Measurements from ENCODE around the gene CORIN. TPM values are rescaled to one million over a fixed set of nuclear protein-coding genes. Genes with fewer than 3 reads are reported as not detected.

CORIN gene, protein sequence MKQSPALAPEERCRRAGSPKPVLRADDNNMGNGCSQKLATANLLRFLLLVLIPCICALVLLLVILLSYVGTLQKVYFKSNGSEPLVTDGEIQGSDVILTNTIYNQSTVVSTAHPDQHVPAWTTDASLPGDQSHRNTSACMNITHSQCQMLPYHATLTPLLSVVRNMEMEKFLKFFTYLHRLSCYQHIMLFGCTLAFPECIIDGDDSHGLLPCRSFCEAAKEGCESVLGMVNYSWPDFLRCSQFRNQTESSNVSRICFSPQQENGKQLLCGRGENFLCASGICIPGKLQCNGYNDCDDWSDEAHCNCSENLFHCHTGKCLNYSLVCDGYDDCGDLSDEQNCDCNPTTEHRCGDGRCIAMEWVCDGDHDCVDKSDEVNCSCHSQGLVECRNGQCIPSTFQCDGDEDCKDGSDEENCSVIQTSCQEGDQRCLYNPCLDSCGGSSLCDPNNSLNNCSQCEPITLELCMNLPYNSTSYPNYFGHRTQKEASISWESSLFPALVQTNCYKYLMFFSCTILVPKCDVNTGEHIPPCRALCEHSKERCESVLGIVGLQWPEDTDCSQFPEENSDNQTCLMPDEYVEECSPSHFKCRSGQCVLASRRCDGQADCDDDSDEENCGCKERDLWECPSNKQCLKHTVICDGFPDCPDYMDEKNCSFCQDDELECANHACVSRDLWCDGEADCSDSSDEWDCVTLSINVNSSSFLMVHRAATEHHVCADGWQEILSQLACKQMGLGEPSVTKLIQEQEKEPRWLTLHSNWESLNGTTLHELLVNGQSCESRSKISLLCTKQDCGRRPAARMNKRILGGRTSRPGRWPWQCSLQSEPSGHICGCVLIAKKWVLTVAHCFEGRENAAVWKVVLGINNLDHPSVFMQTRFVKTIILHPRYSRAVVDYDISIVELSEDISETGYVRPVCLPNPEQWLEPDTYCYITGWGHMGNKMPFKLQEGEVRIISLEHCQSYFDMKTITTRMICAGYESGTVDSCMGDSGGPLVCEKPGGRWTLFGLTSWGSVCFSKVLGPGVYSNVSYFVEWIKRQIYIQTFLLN
- 0.31 TPM in 1 of 2 replicates, not detected in the other for polyA plus RNA-seq (2014; cell fraction: cytosol; rRNA removed)
- 0.15 and 0.47 TPM in 2 replicates for polyA plus RNA-seq (2014; cell fraction: nucleus; rRNA removed)

DNA sequence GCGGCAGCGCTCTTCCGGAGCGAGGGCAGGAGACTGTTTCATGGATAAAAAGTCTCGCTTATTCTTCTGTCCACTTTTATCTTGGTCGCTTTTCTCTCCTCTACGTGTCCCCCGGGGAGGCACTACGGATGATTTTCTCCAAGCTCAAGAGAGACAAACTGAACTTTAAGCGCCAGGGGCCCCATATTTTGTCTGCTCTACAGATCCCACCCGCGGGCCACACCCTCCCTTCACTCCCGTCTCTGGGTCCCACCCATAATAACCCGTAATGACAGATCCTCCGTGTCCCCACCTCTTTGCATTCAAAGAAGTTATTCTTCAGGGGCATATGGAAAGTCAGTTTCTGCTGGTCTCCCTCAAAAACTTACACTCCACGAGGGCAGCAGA lies at the start of gene CORIN:
CORIN (minus strand) TSS at position 160 of the 387 bp plus-strand sequence; CDS start at position 42, 118 bp downstream.
- no peak for DNase-seq (ENCODE audit: low spot score)

- no peak for DNase-seq (ENCODE audit: low spot score)
Observed at GRCh38 chr4:47882228-47882627, 44.4 kb upstream of the CORIN start.

GRCh38 chr4:47879458-47879857 lies 41.6 kb upstream of the CORIN start:
- DNase-seq (ENCODE audit: low spot score) = no peak

GRCh38 chr4:47876784-47877546 lies 39.1 kb upstream of the CORIN start:
- no peak for DNase-seq (ENCODE audit: low spot score)

- DNase-seq (ENCODE audit: low spot score) = peak; percentile 39
Observed at GRCh38 chr4:47876310-47876709, 38.4 kb upstream of the CORIN start.

DNA sequence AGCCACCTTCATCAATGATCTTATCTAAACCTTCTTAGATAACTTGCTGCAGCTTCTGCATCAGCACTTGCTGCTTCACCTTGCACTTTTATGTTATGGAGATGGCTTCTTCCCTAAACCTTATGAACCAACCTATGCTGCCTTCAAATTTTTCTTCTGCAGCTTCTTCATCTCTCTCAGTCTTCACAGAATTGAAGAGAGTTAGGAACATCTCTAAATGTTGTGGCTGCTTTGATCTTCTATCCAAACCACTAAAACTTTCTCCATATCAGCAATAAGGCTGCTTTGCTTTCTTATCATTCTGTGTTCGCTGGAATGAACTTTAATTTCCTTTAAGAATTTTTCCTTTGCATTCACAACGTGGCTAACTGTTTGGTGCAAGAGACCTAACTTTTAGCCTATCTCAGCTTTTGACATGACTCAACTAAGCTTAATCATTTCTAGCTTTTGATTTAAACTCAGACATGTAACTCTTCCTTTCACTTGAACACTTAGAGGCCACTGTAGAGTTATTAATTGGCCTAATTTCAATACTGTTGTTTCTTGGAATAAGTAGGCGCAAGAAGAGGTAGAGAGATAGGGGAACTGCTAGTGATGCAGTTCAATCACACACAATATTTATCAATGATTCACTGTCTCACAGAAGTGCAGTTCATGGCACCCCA lies 36.1 kb upstream of the CORIN start:
- no peak for DNase-seq (ENCODE audit: low spot score)

GRCh38 chr4:47863486-47863885 lies 25.6 kb upstream of the CORIN start:
- no peak for DNase-seq (ENCODE audit: low spot score)

DNA sequence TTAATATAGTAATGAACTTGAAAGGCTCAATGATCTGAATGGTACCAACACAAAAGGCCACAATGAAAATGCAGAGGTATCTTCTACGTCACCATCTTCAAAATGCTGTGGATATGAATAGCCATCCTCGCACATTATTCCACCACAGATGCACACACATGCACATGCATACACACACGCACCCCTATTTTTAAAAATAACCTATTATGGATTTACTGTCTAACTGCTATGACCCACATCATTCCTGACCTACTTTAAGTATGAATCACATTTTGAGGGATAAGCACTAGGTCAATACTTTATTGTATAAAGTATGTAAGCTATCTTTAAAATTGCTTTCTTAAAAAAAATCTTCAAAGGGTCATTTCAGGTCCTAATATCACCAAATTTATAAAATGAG lies 24.4 kb upstream of the CORIN start:
- DNase-seq (ENCODE audit: low spot score) = no peak

GRCh38 chr4:47860305-47860704 lies 22.4 kb upstream of the CORIN start:
- no peak for DNase-seq (ENCODE audit: low spot score)

DNA sequence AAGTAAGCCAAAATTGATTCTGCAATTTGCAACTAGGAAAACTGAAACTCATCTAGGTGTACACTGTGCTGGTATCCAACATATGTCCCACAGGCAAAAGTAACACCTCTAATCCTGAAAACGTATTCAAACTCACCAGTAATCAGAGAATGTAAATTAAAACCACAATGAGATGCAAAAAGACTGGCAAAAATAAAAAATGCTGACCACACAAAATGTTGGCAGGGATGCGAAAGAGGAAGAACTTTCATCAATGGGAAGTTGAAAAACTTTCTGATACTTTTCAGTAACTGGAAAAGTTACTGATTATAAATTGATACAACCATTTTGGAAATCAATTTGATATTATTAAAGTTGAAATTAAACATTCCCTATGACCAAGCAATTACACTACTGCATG lies 20.1 kb upstream of the CORIN start:
- no peak for DNase-seq (ENCODE audit: low spot score)

DNA sequence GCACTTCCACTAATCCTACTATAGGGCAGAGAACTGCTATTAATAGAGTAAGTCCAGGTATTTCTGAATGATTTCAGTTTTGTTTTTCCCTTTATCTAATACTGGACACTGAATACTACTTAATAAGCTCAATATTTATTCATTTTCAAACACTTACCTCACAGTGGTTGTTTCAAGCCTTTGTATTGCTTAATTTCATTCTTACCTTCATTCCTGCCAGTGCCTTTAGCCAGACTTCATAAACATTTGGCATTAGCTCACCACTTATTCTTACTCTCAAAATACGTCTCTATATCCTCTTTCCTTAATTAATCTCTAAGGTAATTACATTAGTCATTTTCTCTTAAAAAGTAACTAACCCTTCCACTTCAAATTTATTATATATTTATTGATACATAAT lies 18.8 kb upstream of the CORIN start:
- DNase-seq (ENCODE audit: low spot score) = no peak

- DNase-seq (ENCODE audit: low spot score) = no peak
Observed at GRCh38 chr4:47855350-47855749, 17.5 kb upstream of the CORIN start.

DNA sequence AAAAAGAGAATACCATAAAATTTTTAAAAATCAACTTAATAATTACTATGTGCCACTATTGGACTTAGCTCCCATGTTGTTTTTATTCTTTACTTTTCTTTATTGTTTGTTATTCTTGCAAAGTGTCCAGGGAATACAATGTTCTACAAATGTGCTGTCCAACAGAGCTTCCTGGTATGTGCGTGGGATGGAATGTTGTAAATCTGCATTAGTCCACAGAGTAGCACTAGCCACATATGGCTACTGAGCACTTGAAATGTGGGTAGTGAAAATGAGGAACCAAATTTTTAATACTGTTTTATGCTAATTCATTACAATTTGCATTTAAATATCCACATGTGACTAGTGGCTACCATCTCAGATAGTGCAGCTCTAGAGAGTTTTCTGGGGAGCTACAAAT lies 14.3 kb upstream of the CORIN start:
- DNase-seq (ENCODE audit: low spot score) = no peak

DNA sequence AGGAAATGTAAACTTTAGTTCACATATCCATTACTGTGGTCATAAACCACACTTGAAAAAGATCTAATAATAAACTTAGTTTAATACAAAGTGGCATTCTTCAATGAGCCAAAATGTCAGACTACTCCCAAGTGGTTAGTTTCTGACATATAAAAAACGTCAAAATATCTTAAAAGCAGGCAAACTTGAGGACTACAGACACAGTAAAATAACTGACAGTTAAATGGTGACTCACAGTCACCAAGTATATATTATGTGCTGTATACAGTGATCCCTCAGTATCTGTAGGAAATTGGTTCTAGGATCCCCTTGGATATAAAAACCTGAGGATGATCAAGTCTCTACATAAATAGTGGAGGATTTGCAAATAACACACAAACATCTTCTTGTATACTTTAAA lies 11.6 kb upstream of the CORIN start:
- DNase-seq (ENCODE audit: low spot score) = no peak

GRCh38 chr4:47848041-47848440 lies 10.2 kb upstream of the CORIN start:
- no peak for DNase-seq (ENCODE audit: low spot score)

DNA sequence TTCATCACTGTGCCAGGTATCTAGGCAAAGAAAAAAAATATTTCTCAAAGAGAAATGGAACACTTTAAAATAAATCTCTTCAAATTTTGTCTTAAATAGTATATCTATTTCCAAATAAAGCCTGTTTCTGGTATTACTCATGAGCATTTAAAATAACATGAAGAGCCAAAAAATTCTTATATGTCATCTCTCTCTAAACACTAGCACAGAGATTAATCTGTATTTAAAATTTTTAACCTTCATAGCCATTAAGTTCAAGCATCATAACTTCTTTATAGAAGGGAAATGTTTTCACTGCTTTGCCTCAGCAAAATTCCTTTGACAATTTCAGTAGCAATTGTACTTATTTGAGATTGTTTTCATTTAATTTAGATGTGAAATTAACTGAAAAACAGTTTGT lies 5.1 kb upstream of the CORIN start:
- no peak for DNase-seq (ENCODE audit: low spot score)

- no peak for DNase-seq (ENCODE audit: low spot score)
Observed at GRCh38 chr4:47840291-47840690, 2.4 kb upstream of the CORIN start.

DNA sequence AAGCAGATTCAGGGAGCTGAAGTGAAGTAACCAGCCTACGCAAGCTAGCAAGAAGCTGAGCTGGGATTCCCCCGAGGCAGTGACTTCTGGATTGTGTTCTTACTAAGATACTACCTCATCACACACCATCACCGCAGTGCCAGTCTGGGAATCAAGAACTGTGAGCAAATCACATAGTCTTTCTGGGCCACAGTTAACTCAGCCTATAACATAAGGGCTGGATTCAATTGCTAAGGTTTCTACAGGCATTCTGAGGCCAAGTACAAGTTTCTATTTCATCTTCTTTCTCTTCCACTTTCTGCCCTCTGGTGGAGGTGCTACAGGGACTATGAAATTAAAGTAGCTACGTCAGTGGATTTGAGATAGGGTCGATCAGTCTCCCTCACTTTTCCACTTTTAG lies 1.4 kb upstream of the CORIN start:
- DNase-seq (ENCODE audit: low spot score) = peak; percentile 18

DNA sequence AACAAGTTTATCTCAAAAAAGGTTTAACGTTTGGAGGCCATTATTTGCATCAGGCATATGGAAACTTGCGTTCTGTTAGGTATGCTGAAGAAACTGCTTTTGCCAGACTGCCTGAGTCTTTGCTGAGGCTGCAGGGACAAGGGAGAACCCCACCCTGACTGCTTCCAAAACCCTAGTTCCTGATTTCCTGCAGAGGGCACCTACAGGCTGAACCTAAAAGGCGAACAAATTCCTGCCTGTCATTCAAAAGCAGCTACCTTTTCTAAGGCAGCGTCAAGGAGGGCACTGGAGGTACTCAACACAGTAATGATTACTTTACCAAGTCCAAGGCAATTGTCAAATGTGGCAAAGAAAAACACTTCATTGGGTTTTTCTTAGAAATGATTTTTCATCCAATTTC lies 578 bp upstream of the CORIN start:
- DNase-seq (ENCODE audit: low spot score) = no peak

DNA sequence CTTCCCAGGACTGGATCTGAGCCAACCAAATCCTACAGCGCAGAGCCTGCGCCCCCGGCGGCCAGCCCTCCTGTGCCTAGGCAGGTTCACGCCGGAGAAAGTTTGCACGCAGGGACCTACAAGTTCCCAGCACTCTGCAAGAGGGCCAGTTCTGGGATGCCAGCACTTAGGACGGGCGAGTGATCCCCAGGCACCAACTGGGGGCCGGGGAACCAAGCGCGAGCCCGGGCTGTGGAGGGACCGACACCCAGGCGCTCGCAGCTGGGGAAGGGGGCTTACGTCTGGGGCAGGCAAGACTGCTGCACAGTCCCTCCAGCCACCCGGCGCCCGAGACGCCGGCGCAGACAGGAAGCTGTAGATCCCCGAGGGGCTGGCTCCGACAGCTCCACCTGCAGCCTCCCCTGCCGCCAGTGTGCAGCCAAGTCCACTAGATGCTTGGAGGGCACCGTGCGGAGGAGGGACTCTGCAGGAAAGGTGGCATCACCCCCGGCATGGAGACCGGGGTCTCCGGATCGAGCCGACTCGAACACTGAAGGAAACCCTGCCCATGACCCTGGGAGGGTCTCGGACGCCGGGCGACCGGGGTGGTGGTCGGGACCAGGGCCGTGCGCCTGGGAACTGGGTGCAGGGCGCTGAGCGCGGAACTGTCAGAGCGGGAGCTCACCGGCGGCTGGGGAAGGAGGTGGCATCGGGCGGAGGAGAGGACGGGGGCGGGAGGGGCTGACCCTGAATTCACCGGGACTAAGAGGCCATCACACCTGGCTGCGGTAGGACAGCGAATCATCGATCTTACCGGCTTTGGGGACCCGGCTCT lies 566 bp downstream of the CORIN start:
- no peak for DNase-seq (ENCODE audit: low spot score)

Data from SK-N-DZ (cell line).